BE2C (cell line): ENCODE measurements around the gene CR1.
"Not testable (repeated sequence)": the region's sequence is repeated elsewhere in the genome, so short reads cannot be mapped to it uniquely, and the experiment has no call there.

ENCODE experiments used
- DNase-seq: peaks from one replicate; pipeline ENCODE4 v3.0.0-alpha.2; 2020
- H3K27me3 ChIP-seq: fragments of 250-450 bp; sonication (Bioruptor Pico); 2 replicates; pipeline ENCODE4 v1.5.1; 2020; ENCODE audit warnings: mild to moderate bottlenecking
- H3K36me3 ChIP-seq: fragments of 250-450 bp; sonication (Bioruptor Pico); 2 replicates; pipeline ENCODE4 v1.5.1; 2020; ENCODE audit warnings: mild to moderate bottlenecking
- H3K4me1 ChIP-seq: fragments of 250-450 bp; sonication (Bioruptor Pico); 2 replicates; pipeline ENCODE4 v1.5.1; 2020
- H3K4me3 ChIP-seq: 2 replicates; pipeline ENCODE4 v1.5.1; 2011; ENCODE audit warnings: low read depth, low read length
- H3K9me3 ChIP-seq: fragments of 250-450 bp; sonication (Bioruptor Pico); 2 replicates; pipeline ENCODE4 v1.5.1; 2020
- CTCF ChIP-seq: IDR thresholded peaks from 2 replicates; pipeline ENCODE4 v1.5.1; 2012; ENCODE audit warnings: mild to moderate bottlenecking, low read depth, low read length

CR1 gene

DNA sequence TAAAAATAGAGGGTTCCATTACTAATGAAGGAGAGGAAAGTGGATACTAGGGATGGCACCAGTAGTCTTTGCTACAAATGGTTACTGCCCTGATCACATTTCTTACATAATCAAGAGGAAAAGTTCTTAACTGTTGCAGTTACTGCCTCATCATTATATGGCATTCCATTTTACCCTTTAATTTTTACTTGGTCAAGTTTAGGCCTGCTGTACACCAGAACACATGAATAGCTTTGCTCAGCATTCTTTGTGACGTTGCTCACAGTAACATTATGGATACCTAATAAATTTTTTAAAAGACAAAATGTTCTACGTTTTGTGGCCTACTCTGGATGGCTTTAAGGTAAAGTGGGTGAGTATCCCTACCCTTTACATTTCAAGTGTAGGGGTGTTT is 110.4 kb downstream of the CR1 start:
- no peak overlapping the region for H3K4me3 ChIP-seq
- H3K4me1 ChIP-seq = no peaks in the 10 kb centered on the region
- DNase-seq = no peak
- no peak for TF ChIP-seq CTCF
- no peaks in the 10 kb centered on the region for H3K9me3 ChIP-seq
- peaks cover 39% of the 10 kb centered on the region for H3K27me3 ChIP-seq
- no peaks in the 10 kb centered on the region for H3K36me3 ChIP-seq

GRCh38 chr1:207612762-207613161 is 116.8 kb downstream of the CR1 start:
- peaks cover 16% of the 10 kb centered on the region for H3K27me3 ChIP-seq
- TF ChIP-seq CTCF = no peak
- no peaks in the 10 kb centered on the region for H3K4me1 ChIP-seq
- H3K36me3 ChIP-seq = no peaks in the 10 kb centered on the region
- H3K9me3 ChIP-seq = no peaks in the 10 kb centered on the region
- no peak for DNase-seq
- H3K4me3 ChIP-seq = no peak overlapping the region

- Histone ChIP-seq H3K27me3 (peaks cover 27% of the 10 kb centered on the region), H3K4me3 (no peak overlapping the region), H3K36me3 (no peaks in the 10 kb centered on the region), H3K9me3 (no peaks in the 10 kb centered on the region), H3K4me1 (no peaks in the 10 kb centered on the region)
- TF ChIP-seq CTCF = peak; percentile 74
- DNase-seq = peak; percentile 24
These were observed 124.0 kb downstream of the CR1 start for GRCh38 chr1:207619871-207620542.

DNA sequence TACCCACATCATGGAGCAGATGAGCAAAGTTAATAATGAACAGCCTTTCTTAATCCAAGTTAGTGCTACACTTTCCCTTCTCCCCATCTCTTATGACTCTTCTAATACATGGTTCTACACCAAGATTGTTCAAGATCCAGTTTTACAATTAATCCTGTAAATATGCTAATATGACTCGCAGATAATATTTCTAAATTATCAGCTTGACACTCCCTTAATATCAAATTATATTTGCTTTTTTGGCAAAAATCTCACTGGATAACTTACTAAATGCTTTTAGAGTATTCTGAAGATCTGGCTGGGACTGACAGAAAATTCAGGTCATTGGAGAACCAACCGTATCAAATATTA is 124.6 kb downstream of the CR1 start:
- no peaks in the 10 kb centered on the region for H3K4me1 ChIP-seq
- no peaks in the 10 kb centered on the region for H3K9me3 ChIP-seq
- no peak for TF ChIP-seq CTCF
- DNase-seq = no peak
- H3K4me3 ChIP-seq = no peak overlapping the region
- no peaks in the 10 kb centered on the region for H3K36me3 ChIP-seq
- H3K27me3 ChIP-seq = peaks cover 27% of the 10 kb centered on the region

DNA sequence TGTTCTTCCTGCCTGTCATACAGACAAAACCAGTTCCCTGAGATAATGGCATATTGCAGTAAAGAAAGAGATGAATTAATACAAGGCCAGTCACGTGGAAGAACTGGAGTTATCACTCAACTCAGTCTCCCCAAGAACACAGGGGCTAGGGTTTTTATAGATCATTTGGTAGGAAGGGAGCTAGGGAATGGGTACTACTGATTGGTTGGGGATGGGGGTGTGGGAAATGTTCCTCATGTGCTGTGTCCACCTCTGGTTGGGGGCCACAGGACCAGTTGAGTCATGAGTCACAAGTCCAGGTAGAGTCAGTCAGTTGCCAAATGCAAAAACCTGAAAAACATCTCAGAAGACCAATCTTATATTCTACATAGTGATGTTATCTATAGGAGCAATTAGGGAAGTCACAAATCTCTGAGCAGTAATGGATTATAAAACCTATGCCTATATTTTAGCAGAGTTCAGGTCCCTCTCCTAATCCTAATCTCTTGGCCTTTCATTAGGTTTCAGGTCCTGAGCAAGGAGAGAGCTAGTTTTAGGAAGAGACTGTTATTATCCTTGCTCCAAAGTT is 129.6 kb downstream of the CR1 start:
- H3K36me3 ChIP-seq, H3K4me1 ChIP-seq, DNase-seq, H3K9me3 ChIP-seq, H3K4me3 ChIP-seq: not testable (repeated sequence)
- peaks cover 28% of the 10 kb centered on the region for H3K27me3 ChIP-seq

GRCh38 chr1:207626972-207627337 is 131.0 kb downstream of the CR1 start:
- Histone ChIP-seq H3K36me3 (no peaks in the 10 kb centered on the region), H3K9me3 (no peaks in the 10 kb centered on the region), H3K4me3 (no peak overlapping the region), H3K4me1 (no peaks in the 10 kb centered on the region), H3K27me3 (peaks cover 38% of the 10 kb centered on the region)
- no peak for TF ChIP-seq CTCF
- DNase-seq = no peak
